ENCODE measurements around the gene TRIM40.
"Not testable (repeated sequence)": the region's sequence is repeated elsewhere in the genome, so short reads cannot be mapped to it uniquely, and the experiment has no call there.

The TRIM40 gene

GRCh38 chr6:30165238-30165637 is 29.3 kb downstream of the TRIM40 start:
- DNase-seq, result not testable (repeated sequence)

DNA sequence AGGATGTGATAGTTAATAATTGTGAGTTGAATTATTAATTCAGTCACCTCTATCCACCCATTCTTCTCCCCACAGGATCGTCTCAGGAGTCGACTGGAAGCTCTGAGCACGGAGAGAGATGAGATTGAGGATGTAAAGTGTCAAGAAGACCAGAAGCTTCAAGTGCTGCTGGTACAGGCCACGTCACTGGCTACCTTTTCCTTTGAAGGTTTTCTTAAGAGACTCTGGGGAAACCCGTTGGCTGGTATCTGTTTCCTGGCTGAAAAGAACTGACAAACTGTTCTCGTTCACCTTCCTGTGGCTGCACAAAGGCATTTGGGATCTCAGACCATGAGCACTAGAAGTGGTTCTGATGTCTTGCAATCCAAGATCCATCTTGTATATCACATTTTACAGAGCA is 31.2 kb downstream of the TRIM40 start:
- DNase-seq, result no peak

DNA sequence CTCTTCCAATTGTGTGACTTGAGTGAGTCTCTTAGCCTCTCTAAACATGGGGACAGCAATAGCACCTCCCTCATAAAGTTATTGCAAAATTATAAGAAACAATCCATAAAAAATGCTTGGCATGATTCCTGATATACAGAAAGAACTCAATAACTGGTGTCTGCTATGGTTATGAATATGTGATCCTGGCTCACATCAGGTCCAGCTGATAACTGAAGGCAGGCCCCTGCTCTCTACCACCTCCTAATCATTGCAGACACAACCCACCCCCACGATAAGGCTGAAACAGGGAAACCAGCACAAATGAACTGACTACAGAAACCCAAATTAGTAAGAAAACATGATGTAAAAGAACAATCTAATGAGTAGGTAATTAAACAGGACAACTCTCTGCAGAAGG is 32.8 kb downstream of the TRIM40 start:
- no peak for DNase-seq

GRCh38 chr6:30169658-30170614 is 34.0 kb downstream of the TRIM40 start:
- DNase-seq, result peak; percentile 76

DNA sequence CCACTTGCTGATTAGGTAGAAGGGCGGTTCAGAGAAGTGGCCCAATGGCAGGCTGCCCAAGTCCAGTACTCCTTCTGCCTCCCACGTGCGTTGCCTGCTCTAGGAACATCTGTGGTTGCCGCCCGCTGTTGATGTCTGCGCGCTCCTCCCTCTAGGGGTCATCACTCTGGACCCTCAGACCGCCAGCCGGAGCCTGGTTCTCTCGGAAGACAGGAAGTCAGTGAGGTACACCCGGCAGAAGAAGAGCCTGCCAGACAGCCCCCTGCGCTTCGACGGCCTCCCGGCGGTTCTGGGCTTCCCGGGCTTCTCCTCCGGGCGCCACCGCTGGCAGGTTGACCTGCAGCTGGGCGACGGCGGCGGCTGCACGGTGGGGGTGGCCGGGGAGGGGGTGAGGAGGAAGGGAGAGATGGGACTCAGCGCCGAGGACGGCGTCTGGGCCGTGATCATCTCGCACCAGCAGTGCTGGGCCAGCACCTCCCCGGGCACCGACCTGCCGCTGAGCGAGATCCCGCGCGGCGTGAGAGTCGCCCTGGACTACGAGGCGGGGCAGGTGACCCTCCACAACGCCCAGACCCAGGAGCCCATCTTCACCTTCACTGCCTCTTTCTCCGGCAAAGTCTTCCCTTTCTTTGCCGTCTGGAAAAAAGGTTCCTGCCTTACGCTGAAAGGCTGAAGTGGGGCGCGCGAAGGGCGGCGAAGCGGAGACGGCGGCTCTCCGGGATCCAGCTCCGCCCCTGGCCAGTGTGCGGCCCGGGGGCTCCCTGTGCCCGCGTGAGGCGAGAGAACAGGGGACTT is 35.9 kb downstream of the TRIM40 start:
- peak; percentile 46 for DNase-seq

GRCh38 chr6:30172681-30173080 is 36.7 kb downstream of the TRIM40 start:
- peak; percentile 17 for DNase-seq

DNA sequence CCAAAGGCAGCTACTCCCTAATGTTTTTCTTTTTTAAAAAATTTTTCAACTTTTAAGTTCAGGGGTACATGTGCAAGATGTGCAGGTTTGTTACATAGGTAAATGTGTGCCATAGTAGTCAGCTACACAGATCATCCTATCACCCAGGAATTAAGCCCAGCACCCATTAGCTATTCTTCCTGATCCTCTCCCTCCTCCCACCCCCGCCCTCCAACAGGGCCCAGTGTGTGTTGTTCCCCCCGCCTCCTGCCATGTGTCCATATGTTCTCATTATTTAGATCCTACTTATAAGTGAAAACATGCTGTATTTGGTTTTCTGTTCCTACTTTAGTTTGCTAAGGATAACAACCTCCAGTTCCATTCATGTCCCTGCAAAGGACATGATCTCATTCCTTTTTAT is 39.8 kb downstream of the TRIM40 start:
- peak; percentile 87 for DNase-seq

- no peak for DNase-seq
Measured at GRCh38 chr6:30178837-30179236, 42.9 kb downstream of the TRIM40 start.

GRCh38 chr6:30180145-30180544 is 44.2 kb downstream of the TRIM40 start:
- DNase-seq, result no peak

- no peak for DNase-seq
Measured at GRCh38 chr6:30184417-30185031, 48.6 kb downstream of the TRIM40 start.

DNA sequence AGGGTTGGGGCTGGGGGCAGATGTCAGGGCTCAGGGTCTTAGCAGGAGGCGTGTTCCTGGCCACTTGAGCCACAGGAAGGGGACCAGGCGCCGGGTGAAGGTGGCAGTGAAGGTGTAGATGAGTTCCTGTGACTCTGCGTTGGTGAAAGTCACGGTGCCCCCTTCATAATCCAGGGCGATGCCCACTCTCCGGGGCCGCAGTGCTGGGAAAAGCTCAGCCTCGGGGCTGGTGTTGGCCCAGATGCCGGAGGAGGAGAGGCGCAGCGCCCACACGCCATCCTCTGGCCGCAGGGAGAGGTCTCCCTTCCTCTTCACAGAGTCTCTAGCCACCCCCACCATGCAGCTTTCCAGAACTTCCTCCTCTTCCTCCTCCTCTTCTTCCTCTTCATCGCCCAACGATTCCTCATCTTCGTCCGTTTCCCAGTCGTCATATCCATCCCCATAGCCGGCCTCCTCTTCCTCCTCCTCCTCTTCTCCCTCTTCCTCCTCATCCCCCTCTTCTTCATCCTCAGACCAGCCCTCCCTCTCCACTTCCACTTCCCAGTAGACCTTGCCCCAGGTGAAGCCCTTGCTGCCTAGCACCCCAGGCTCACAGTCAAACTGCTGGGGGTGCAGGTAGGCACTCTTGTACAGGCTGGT is 50.0 kb downstream of the TRIM40 start:
- DNase-seq, result no peak

GRCh38 chr6:30188541-30188940 is 52.6 kb downstream of the TRIM40 start:
- no peak for DNase-seq

DNA sequence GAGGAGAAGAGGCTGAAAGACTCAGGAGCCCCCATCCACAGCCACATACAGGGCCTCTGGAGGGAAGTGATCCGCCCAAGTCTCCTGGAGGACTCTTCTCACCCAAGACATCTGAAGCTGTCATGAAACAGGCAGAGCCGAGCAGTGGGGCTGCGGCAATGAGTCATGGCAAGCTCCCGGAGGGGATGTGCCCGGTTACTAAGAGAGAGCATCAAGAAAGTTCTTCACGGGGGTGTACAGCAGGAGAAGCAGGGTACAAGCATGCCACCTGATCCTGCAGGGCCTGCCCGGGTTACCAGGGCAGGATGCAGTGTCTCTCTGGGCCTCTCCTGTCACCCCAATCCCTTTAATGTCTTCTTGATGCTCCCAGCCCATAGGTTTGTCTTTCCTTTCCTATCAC is 56.1 kb downstream of the TRIM40 start:
- no peak for DNase-seq

- DNase-seq, result no peak
Measured at GRCh38 chr6:30194797-30195690, 59.1 kb downstream of the TRIM40 start.

- DNase-seq, result no peak
Measured at GRCh38 chr6:30195951-30196350, 60.0 kb downstream of the TRIM40 start.

GRCh38 chr6:30196376-30196775 is 60.4 kb downstream of the TRIM40 start:
- no peak for DNase-seq

Measured in NCI-H82 (cell line).